SH-SY5Y (cell line): ENCODE data around the gene SNX5.

Experiments used
- GATA2 ChIP-seq: IDR thresholded peaks from 2 replicates; pipeline ENCODE4 v1.6.1; 2011; ENCODE audit warnings: mild to moderate bottlenecking, low read depth, low read length
- GATA3 ChIP-seq: IDR thresholded peaks from 2 replicates; pipeline ENCODE4 v1.6.1; 2011; ENCODE audit warnings: low read depth, mild to moderate bottlenecking, low read length, moderate library complexity

DNA sequence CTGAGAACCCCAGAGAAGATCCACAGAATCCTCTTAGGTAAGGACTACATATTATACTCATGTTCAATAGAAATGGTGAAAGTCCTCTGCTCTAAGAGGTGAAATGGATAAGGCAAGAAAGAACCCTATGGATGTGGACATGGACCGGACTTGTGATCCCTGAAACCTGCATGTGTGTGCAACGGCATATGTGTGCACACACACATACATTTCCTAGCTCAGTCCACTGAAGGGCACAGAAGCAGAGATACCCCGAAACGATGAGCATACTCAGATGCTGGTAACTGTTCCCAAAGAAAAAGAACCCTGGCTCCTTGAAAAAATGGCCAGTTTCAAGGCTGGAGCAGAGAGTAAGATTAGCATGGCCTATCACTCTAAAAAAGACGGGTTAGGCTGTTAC is 22.6 kb downstream of the SNX5 start:
- TF ChIP-seq GATA2: no peak
- TF ChIP-seq GATA3: no peak
